ENCODE results near the gene PUS10. TPM values are rescaled to one million over a fixed set of nuclear protein-coding genes. Genes with fewer than 3 reads are reported as not detected.

PUS10 gene
- total and polyA plus RNA-seq, 3 experiments from 2014 or later: 2.8 to 10.5 (median 10.0) TPM

Other genes starting within 250 kb of the PUS10 start
- 10 to 100 TPM; 45.6 to 47.6 TPM for gene REL, start 136.7 kb downstream of the PUS10 start, total RNA-seq
- 25.4 TPM for gene REL, start 136.7 kb downstream of the PUS10 start, polyA plus RNA-seq
- 10 to 100 TPM; 18.1 to 19.3 TPM for gene PEX13, start 535 bp downstream of the PUS10 start, total RNA-seq
- 15.3 TPM for gene PEX13, start 535 bp downstream of the PUS10 start, polyA plus RNA-seq
- 1 to 10 TPM; 3.7 TPM for gene SANBR, start 47.6 kb upstream of the PUS10 start, total RNA-seq
- 1.1 TPM for gene SANBR, start 47.6 kb upstream of the PUS10 start, polyA plus RNA-seq
- gene C2orf74, start 143.9 kb upstream of the PUS10 start, total RNA-seq: 10 to 100 TPM; 12.5 to 14.1 TPM
- gene C2orf74, start 143.9 kb upstream of the PUS10 start, polyA plus RNA-seq: 46.6 TPM

Data from CD8-positive, alpha-beta memory T cell (primary cell).